GM23338 (cell line): ENCODE data around the gene UVRAG.

Experiments
- CREB1 ChIP-seq: fragments of 250-450 bp; sonication (Bioruptor Pico); IDR thresholded peaks from 2 replicates; pipeline ENCODE4 v1.5.0; 2020; ENCODE audit warnings: low read depth, mild to moderate bottlenecking, moderate library complexity
- CTCF ChIP-seq, 2 experiments: fragments of 200-600 bp in 1 of 2; sonication (generic) in 1 of 2; conservative IDR thresholded peaks; 2 replicates each; pipeline versions ENCODE4 v1.5.1 to v1.6.1; 2016 to 2017; ENCODE audit warnings: antibody characterized with exemption in 2 of 2, low read depth in 2 of 2, mild to moderate bottlenecking in 2 of 2, moderate library complexity in 1 of 2
- NANOG ChIP-seq: IDR thresholded peaks from 2 replicates; pipeline ENCODE4 v1.6.1; 2016; ENCODE audit warnings: antibody characterized with exemption, borderline replicate concordance

GRCh38 chr11:75911459-75911858, 96.4 kb downstream of the UVRAG start:
- TF ChIP-seq CTCF (conservative IDR thresholded peaks at IDR 0.05; ENCODE audit: low read depth in 2 of 2) (no peak), CREB1 (CRISPR knock-in tag) (no peak), NANOG (no peak)
